ENCODE data around the gene PACRG.

DNA sequence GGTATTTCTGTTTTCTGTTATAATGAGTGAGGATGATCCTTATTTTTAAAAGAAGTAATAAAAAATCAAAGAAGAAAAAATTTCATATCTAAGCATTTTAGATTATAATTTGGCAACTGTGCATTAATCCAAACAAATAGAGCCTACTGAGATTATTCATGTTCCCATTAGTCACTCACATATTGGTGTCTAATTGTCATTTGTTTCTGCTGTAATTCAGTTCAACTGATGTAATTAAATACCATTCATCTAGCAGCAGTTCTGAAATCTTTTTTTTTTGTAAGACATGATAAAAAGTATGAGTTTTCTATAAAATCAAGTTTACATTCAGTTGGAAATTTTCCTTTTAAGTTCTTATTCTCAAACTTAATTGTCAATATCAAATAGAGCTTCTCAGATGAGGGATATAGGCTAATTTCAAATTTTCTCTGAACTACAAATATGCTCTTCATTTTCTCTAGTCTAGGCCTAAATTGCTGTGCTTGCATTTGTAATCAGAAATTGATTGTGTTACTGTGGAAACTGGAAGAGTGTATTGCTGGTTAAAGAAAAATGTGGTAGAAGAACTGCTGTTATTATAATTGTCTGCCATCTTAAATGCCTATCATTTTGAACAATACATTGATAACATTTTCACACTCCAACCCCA lies 23.6 kb downstream of the PACRG start:
- TF ChIP-seq, protein P1, sequence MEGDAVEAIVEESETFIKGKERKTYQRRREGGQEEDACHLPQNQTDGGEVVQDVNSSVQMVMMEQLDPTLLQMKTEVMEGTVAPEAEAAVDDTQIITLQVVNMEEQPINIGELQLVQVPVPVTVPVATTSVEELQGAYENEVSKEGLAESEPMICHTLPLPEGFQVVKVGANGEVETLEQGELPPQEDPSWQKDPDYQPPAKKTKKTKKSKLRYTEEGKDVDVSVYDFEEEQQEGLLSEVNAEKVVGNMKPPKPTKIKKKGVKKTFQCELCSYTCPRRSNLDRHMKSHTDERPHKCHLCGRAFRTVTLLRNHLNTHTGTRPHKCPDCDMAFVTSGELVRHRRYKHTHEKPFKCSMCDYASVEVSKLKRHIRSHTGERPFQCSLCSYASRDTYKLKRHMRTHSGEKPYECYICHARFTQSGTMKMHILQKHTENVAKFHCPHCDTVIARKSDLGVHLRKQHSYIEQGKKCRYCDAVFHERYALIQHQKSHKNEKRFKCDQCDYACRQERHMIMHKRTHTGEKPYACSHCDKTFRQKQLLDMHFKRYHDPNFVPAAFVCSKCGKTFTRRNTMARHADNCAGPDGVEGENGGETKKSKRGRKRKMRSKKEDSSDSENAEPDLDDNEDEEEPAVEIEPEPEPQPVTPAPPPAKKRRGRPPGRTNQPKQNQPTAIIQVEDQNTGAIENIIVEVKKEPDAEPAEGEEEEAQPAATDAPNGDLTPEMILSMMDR (IDR thresholded peaks at IDR 0.05), result no peak
- no peak for TF ChIP-seq POLR2A (IDR thresholded peaks at IDR 0.05)
